ENCODE measurements around the gene NLGN3.

DNA sequence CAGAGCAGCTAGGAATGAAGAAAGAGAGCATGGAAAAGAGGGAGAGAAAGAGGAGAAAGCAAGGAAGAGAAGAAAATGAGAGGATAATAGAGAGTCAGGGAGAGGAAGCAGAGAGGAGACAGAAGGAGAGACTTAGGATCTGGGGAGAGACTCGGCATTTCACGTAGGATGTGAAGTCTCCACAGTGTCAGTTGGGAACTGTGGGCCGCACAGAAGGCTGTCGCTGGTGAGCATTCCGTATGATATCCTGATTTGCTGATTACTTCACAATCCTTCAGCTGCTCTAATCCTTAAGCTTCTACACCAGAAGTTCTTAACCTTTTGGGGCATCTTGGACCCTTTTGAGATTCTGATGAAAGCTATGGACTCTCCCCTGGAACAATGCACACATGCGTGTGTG lies 14.0 kb downstream of the NLGN3 start:
- no peak for TF ChIP-seq EZH2phosphoT487 (IDR thresholded peaks at IDR 0.05; ENCODE audit: borderline replicate concordance, low read depth, low read length)
- TF ChIP-seq CTCF (conservative IDR thresholded peaks at IDR 0.05; ENCODE audit: low read length) = no peak
